Endodermal cell (in vitro differentiated cells): ENCODE measurements around the gene OTULIN. TPM values are rescaled to one million over a fixed set of nuclear protein-coding genes. Genes with fewer than 3 reads are reported as not detected.

Experiments
- DNase-seq: peaks from one replicate; pipeline ENCODE4 v3.0.0-alpha.2; 2017
- H3K27ac ChIP-seq: 2 replicates; pipeline ENCODE4 v1.5.1; 2013; ENCODE audit warnings: mild to moderate bottlenecking, low read depth, low read length, moderate library complexity
- H3K27me3 ChIP-seq: 2 replicates; pipeline ENCODE4 v1.6.1; 2013; ENCODE audit warnings: mild to moderate bottlenecking, low read length, moderate library complexity; ENCODE audit not compliant: insufficient read depth, control insufficient read depth, poor library complexity, severe bottlenecking
- H3K36me3 ChIP-seq: 2 replicates; pipeline ENCODE4 v1.7.0; 2013; ENCODE audit warnings: mild to moderate bottlenecking, low read length, moderate library complexity; ENCODE audit not compliant: control insufficient read depth, insufficient read depth
- H3K4me1 ChIP-seq: one replicate; pipeline ENCODE4 v1.7.0; 2013; ENCODE audit warnings: low read length; ENCODE audit not compliant: control insufficient read depth, insufficient read depth
- H3K4me3 ChIP-seq: 2 replicates; pipeline ENCODE4 v1.5.1; 2013; ENCODE audit warnings: mild to moderate bottlenecking, low read length, moderate library complexity
- H3K9ac ChIP-seq: 2 replicates; pipeline ENCODE4 v1.6.1; 2013; ENCODE audit warnings: mild to moderate bottlenecking, low read length, moderate library complexity; ENCODE audit not compliant: poor library complexity, severe bottlenecking; ENCODE audit errors: extremely low read depth
- H3K9me3 ChIP-seq: 2 replicates; pipeline ENCODE4 v1.6.1; 2013; ENCODE audit warnings: mild to moderate bottlenecking, low read length, moderate library complexity; ENCODE audit not compliant: control insufficient read depth
- H3K27ac Mint-ChIP-seq: 2 replicates; pipeline ENCODE4 v1.8.0; 2020; ENCODE audit warnings: mixed read lengths
- H3K27me3 Mint-ChIP-seq: 2 replicates; pipeline ENCODE4 v1.8.0; 2021; ENCODE audit warnings: mild to moderate bottlenecking, mixed read lengths; ENCODE audit not compliant: insufficient read depth
- H3K36me3 Mint-ChIP-seq: 2 replicates; pipeline ENCODE4 v1.8.0; 2020; ENCODE audit warnings: low read depth, mixed read lengths
- H3K4me1 Mint-ChIP-seq: 2 replicates; pipeline ENCODE4 v1.8.0; 2020; ENCODE audit warnings: mixed read lengths
- H3K4me3 Mint-ChIP-seq: 2 replicates; pipeline ENCODE4 v1.8.0; 2020; ENCODE audit warnings: mild to moderate bottlenecking, moderate library complexity, mixed read lengths
- H3K9me3 Mint-ChIP-seq: 2 replicates; pipeline ENCODE4 v1.8.0; 2020; ENCODE audit warnings: mild to moderate bottlenecking, mixed read lengths
- WGBS, 2 experiments: methylation state at CpG; one replicate each; pipeline versions ENCODE4 v1.1.5 to v1.1.7; 2013; ENCODE audit warnings: missing lambda C conversion rate in 2 of 2, mixed read lengths in 1 of 2; ENCODE audit not compliant: insufficient coverage in 1 of 2, insufficient read length in 1 of 2; 5-methylcytosine and 5-hydroxymethylcytosine counted together
- total RNA-seq, 2 donors: library from RNA; stranded (reverse); fragmentation: NEBNext Ultra II Directional in 1 of 2; extraction: Animal tissue kit (Norgen Biotek cat#: 25700) in 1 of 2; gene quantifications; 2 replicates in 1 of 2; 3 replicates in 1 of 2; pipeline ENCODE4 v1.2.1, GENCODE V29; 2021
- TF ChIP-seq, protein P1 (sequence below): fragments of 200-600 bp; sonication (generic); conservative IDR thresholded peaks from 2 replicates; pipeline ENCODE4 v1.5.0; 2021; ENCODE audit warnings: antibody characterized with exemption, mild to moderate bottlenecking

The OTULIN gene
- total RNA-seq, 2 donors from 2014 or later = 36.4 to 43.2 TPM

DNA sequence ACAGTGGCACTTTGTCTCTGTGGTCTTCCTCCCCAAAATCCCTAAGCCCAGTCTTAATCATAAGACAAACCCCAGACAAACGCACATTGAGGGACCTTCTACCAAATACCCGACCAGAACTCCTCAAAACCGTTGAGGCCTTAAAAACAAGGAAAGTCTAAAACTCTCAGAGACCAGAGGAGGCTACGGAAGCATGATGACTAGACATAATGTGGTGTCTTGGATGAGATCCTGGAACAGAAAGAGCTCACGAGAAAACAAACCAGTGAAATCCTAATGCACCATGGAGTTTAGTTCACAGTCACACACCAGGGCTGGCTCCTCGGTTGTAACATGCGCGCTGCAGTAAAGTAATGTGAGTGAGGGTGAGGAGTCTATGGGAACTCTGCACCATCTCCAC is 58.4 kb downstream of the OTULIN start:
- peaks cover 20% of the 10 kb centered on the region for H3K4me1 Mint-ChIP-seq
- H3K27ac Mint-ChIP-seq = no peak overlapping the region
- H3K27me3 Mint-ChIP-seq = no peaks in the 10 kb centered on the region
- Histone ChIP-seq H3K4me1 (peaks cover 8% of the 10 kb centered on the region), H3K9ac (no peak overlapping the region), H3K27ac (no peak overlapping the region), H3K36me3 (no peaks in the 10 kb centered on the region), H3K9me3 (no peaks in the 10 kb centered on the region), H3K27me3 (no peaks in the 10 kb centered on the region), H3K4me3 (no peak overlapping the region)
- WGBS, 2 experiments = 91% methylated on average over 4 to 8 of the region's 8 CpGs
- TF ChIP-seq, protein P1, sequence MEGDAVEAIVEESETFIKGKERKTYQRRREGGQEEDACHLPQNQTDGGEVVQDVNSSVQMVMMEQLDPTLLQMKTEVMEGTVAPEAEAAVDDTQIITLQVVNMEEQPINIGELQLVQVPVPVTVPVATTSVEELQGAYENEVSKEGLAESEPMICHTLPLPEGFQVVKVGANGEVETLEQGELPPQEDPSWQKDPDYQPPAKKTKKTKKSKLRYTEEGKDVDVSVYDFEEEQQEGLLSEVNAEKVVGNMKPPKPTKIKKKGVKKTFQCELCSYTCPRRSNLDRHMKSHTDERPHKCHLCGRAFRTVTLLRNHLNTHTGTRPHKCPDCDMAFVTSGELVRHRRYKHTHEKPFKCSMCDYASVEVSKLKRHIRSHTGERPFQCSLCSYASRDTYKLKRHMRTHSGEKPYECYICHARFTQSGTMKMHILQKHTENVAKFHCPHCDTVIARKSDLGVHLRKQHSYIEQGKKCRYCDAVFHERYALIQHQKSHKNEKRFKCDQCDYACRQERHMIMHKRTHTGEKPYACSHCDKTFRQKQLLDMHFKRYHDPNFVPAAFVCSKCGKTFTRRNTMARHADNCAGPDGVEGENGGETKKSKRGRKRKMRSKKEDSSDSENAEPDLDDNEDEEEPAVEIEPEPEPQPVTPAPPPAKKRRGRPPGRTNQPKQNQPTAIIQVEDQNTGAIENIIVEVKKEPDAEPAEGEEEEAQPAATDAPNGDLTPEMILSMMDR = no peak
- H3K4me3 Mint-ChIP-seq = no peak overlapping the region
- H3K9me3 Mint-ChIP-seq = peaks cover 4% of the 10 kb centered on the region
- no peak for DNase-seq
- peaks cover 5% of the 10 kb centered on the region for H3K36me3 Mint-ChIP-seq

DNA sequence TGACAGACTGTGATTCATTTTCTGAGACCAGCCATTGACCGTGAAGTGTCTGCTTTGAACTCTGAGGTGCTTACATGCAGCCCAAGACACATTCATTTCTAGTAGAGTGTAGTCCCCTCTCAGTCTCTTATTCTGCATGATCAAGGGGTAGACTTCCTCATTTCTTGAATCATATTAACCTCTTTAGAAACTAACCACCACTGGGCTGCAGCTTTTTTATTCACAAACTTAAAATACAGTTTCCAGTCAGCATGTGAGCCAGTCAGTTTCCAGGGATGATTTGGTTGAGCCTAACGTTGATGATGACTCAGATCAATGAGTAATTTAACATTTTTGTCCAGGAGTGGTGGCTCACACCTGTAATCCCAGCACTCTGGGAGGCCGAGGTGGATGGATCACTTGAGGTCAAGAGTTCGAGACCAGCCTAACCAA is 59.2 kb downstream of the OTULIN start:
- no peaks in the 10 kb centered on the region for H3K36me3 Mint-ChIP-seq
- TF ChIP-seq, protein P1 = no peak
- WGBS, 2 experiments = 82 to 95% methylated on average over 4 of the region's 4 CpGs
- Histone ChIP-seq H3K36me3 (no peaks in the 10 kb centered on the region), H3K4me3 (no peak overlapping the region), H3K4me1 (peaks cover 15% of the 10 kb centered on the region), H3K27me3 (no peaks in the 10 kb centered on the region), H3K9ac (no peak overlapping the region), H3K9me3 (no peaks in the 10 kb centered on the region), H3K27ac (no peak overlapping the region)
- H3K4me3 Mint-ChIP-seq = no peak overlapping the region
- no peaks in the 10 kb centered on the region for H3K27me3 Mint-ChIP-seq
- H3K27ac Mint-ChIP-seq = no peak overlapping the region
- peaks cover 4% of the 10 kb centered on the region for H3K9me3 Mint-ChIP-seq
- no peak for DNase-seq
- H3K4me1 Mint-ChIP-seq = peaks cover 28% of the 10 kb centered on the region

DNA sequence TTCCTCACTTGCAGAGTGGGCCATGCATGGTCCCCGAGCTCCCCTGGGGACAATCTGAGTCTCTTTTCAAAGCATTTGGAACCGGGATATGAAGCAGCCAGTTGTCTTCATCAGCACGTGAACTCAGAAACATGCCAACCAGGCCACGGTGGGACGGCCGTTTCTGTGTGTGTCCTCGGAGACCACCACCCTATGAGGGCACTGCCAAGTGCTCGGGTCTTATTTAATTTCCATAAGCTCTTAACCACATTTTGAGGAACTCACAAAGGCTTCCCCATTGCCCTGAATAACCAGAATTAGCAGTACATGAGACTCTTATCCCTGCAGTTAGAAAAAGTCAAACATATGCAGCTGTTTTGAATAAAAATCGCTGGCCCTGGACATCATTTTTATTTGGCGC is 60.1 kb downstream of the OTULIN start:
- DNase-seq = no peak
- Histone ChIP-seq H3K4me1 (peaks cover 17% of the 10 kb centered on the region), H3K4me3 (no peak overlapping the region), H3K9me3 (no peaks in the 10 kb centered on the region), H3K36me3 (no peaks in the 10 kb centered on the region), H3K9ac (no peak overlapping the region), H3K27ac (no peak overlapping the region), H3K27me3 (no peaks in the 10 kb centered on the region)
- Mint-ChIP-seq H3K27me3 (no peaks in the 10 kb centered on the region), H3K4me3 (no peak overlapping the region), H3K9me3 (no peaks in the 10 kb centered on the region), H3K27ac (no peak overlapping the region), H3K4me1 (peaks cover 32% of the 10 kb centered on the region), H3K36me3 (no peaks in the 10 kb centered on the region)
- TF ChIP-seq, protein P1 = no peak
- 94 to 96% methylated on average over 9 to 10 of the region's 10 CpGs for WGBS, 2 experiments
